SU-DHL-6 (cell line): ENCODE measurements around the gene SOCS3.

ENCODE experiments used
- EZH2phosphoT487 ChIP-seq: fragments of 200-600 bp; sonication (generic), shearing (Covaris generic); conservative IDR thresholded peaks from 2 replicates; pipeline ENCODE4 v1.6.1; 2018; ENCODE audit warnings: mild to moderate bottlenecking, antibody characterized with exemption, low read length, moderate library complexity, mixed read lengths
- TF ChIP-seq, protein P1 (sequence below): fragments of 200-600 bp; sonication (generic); IDR thresholded peaks from one replicate; pipeline ENCODE4 v1.5.1; 2017; ENCODE audit warnings: antibody characterized with exemption, mild to moderate bottlenecking, low read length, moderate library complexity; ENCODE audit not compliant: insufficient read depth, poor library complexity, severe bottlenecking

DNA sequence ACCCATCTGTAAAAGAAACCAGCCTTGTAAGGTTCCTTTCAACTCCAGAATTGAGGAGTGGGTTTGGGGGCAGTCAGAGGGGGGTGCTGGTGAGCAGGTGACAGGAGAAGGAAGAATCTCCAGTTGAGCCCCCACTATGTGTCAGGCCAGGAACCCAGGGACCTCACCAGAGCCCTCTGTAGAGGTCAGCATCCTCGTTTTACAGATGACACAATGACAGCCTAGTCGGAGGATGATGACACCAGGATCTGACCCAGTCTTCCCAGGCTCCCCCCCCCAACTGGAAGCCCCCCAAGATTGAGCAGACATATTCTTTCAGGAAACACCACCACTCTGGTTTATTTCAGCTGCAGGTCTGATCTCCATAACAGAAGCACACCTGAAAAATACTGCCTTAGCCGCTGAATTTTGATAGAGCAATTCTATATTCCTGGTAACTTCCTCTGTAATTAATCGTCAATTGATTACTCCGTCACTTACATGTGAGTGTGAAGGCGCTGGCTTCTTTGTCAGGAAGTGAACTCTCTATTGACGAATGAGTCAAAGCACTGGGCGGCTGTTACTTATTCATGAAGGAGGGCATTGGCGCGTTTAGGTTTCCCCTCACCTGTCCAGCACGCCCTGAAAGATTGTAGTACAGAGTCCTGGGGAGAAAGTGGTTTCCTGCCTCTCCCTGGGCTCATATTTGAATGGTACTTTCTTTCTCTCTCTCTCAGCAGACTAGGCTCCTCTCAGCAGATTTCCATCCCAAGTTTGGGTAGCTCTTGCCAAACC lies 21.2 kb downstream of the SOCS3 start:
- TF ChIP-seq, protein P1, sequence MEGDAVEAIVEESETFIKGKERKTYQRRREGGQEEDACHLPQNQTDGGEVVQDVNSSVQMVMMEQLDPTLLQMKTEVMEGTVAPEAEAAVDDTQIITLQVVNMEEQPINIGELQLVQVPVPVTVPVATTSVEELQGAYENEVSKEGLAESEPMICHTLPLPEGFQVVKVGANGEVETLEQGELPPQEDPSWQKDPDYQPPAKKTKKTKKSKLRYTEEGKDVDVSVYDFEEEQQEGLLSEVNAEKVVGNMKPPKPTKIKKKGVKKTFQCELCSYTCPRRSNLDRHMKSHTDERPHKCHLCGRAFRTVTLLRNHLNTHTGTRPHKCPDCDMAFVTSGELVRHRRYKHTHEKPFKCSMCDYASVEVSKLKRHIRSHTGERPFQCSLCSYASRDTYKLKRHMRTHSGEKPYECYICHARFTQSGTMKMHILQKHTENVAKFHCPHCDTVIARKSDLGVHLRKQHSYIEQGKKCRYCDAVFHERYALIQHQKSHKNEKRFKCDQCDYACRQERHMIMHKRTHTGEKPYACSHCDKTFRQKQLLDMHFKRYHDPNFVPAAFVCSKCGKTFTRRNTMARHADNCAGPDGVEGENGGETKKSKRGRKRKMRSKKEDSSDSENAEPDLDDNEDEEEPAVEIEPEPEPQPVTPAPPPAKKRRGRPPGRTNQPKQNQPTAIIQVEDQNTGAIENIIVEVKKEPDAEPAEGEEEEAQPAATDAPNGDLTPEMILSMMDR: no peak
- TF ChIP-seq EZH2phosphoT487: no peak
